ENCODE data around the gene HBM.
"Not testable (repeated sequence)": the region's sequence is repeated elsewhere in the genome, so short reads cannot be mapped to it uniquely, and the experiment has no call there.

HBM gene

GRCh38 chr16:149024-149660, 16.6 kb upstream of the HBM start:
- no peak for DNase-seq

- no peak for DNase-seq
Observed at GRCh38 chr16:152141-153128, 13.3 kb upstream of the HBM start, which contains the start of gene HBZ. HBZ (plus strand) TSS chr16:152644; CDS start chr16:152910, 266 bp downstream.

GRCh38 chr16:153129-153521, 12.7 kb upstream of the HBM start:
- not testable (repeated sequence) for DNase-seq

GRCh38 chr16:153550-154216, 12.1 kb upstream of the HBM start:
- DNase-seq: not testable (repeated sequence)

GRCh38 chr16:154217-155030, 11.4 kb upstream of the HBM start:
- peak; percentile 48 to 51 for DNase-seq

- no peak for DNase-seq
Observed at GRCh38 chr16:155031-155398, 10.8 kb upstream of the HBM start.

- no peak for DNase-seq
Observed at GRCh38 chr16:159136-159849, 6.5 kb upstream of the HBM start.

- not testable (repeated sequence) for DNase-seq
Observed at GRCh38 chr16:160242-160641, 5.5 kb upstream of the HBM start.

GRCh38 chr16:160691-161190, 5.0 kb upstream of the HBM start:
- DNase-seq: no peak

GRCh38 chr16:162271-162991, 3.3 kb upstream of the HBM start:
- no peak for DNase-seq

- not testable (repeated sequence) for DNase-seq
Observed at GRCh38 chr16:163139-163538, 2.6 kb upstream of the HBM start.

- not testable (repeated sequence) for DNase-seq
Observed at GRCh38 chr16:163696-164095, 2.1 kb upstream of the HBM start.

GRCh38 chr16:164134-164823, 1.5 kb upstream of the HBM start:
- DNase-seq: not testable (repeated sequence)

- no peak for DNase-seq
Observed at GRCh38 chr16:164827-165538, 795 bp upstream of the HBM start.

GRCh38 chr16:166375-167121, 770 bp downstream of the HBM start:
- DNase-seq: no peak

- no peak for DNase-seq
Observed at GRCh38 chr16:167122-167690, 1.4 kb downstream of the HBM start.

- DNase-seq: no peak
Observed at GRCh38 chr16:168424-168823, 2.6 kb downstream of the HBM start.

GRCh38 chr16:169014-169413, 3.2 kb downstream of the HBM start:
- no peak for DNase-seq
